Naive B cell (primary cell): ENCODE data around the gene TSNAX. TPM values are rescaled to one million over a fixed set of nuclear protein-coding genes. Genes with fewer than 3 reads are reported as not detected.

Experiments used
- ATAC-seq, 2 donors: fragments of 150-1000 bp; cut with Tn5 transposase; 2 replicates each; pipeline ENCODE4 v1.10.0; 2021; ENCODE audit warnings: low read depth in 2 of 2, mild to moderate bottlenecking in 2 of 2, moderate library complexity in 2 of 2
- DNase-seq: peaks from one replicate; pipeline ENCODE4 v3.0.0; 2022
- H3K27ac Mint-ChIP-seq, 6 donors: one replicate each; pipeline ENCODE4 v1.8.0; 2020 to 2022; ENCODE audit warnings: mild to moderate bottlenecking in 6 of 6, mixed read lengths in 6 of 6, moderate library complexity in 5 of 6, inconsistent platforms in 2 of 6
- H3K27me3 Mint-ChIP-seq, 3 donors: one replicate each; pipeline ENCODE4 v1.8.0; 2021 to 2022; ENCODE audit warnings: mixed read lengths in 3 of 3, mild to moderate bottlenecking in 1 of 3
- H3K36me3 Mint-ChIP-seq, 2 donors: one replicate each; pipeline ENCODE4 v1.8.0; 2020 to 2022; ENCODE audit warnings: mixed read lengths in 2 of 2, inconsistent platforms in 1 of 2, mild to moderate bottlenecking in 1 of 2
- H3K4me1 Mint-ChIP-seq, 3 donors: one replicate each; pipeline ENCODE4 v1.8.0; 2020 to 2022; ENCODE audit warnings: mixed read lengths in 3 of 3, inconsistent platforms in 1 of 3, mild to moderate bottlenecking in 1 of 3, moderate library complexity in 1 of 3
- H3K4me3 Mint-ChIP-seq, 8 donors: one replicate each; pipeline ENCODE4 v1.8.0; 2020 to 2022; ENCODE audit warnings: mild to moderate bottlenecking in 8 of 8, mixed read lengths in 8 of 8, moderate library complexity in 8 of 8, inconsistent platforms in 2 of 8
- H3K9me3 Mint-ChIP-seq, 7 donors: one replicate each; pipeline ENCODE4 v1.8.0; 2020 to 2022; ENCODE audit warnings: mixed read lengths in 7 of 7, mild to moderate bottlenecking in 5 of 7, inconsistent platforms in 2 of 7, moderate library complexity in 1 of 7
- polyA plus RNA-seq, 6 donors: library from polyadenylated mRNA; unstranded; fragments of 300-500 nt; fragmentation: Illumina TruSeq; gene quantifications; one replicate each; pipeline ENCODE4 v1.2.3, GENCODE V29; 2021; ENCODE audit warnings: low read depth in 6 of 6

Gene TSNAX
- polyA plus RNA-seq, 6 donors from 2014 or later: 88.6 to 109 (median 92.6) TPM

GRCh38 chr1:231602673-231602984 lies 74.2 kb downstream of the TSNAX start:
- Mint-ChIP-seq H3K27ac (no peak overlapping the region), H3K9me3 (no peaks in the 10 kb centered on the region), H3K4me1 (peaks cover 10 to 15% (median 13%) of the 10 kb centered on the region in 3 donors), H3K27me3 (peaks cover 0 to 12% (median 0%) of the 10 kb centered on the region in 3 donors), H3K4me3 (peak overlapping the region in 1 of 8 donors; percentile 28), H3K36me3 (no peaks in the 10 kb centered on the region)
- ATAC-seq (no peak), DNase-seq (no peak)

- DNase-seq (peak; percentile 48), ATAC-seq (peak; percentile 86 to 91)
- Mint-ChIP-seq H3K9me3 (no peaks in the 10 kb centered on the region), H3K27ac (peak overlapping the region; percentile 8 to 95 (median 72)), H3K27me3 (peaks cover 0 to 15% (median 0%) of the 10 kb centered on the region in 3 donors), H3K4me1 (peaks cover 13 to 18% (median 16%) of the 10 kb centered on the region in 3 donors), H3K4me3 (peak overlapping the region; percentile 84 to 94 (median 92)), H3K36me3 (no peaks in the 10 kb centered on the region)
These were observed 75.3 kb downstream of the TSNAX start for GRCh38 chr1:231603598-231604275.

- ATAC-seq (no peak), DNase-seq (no peak)
- H3K4me1 Mint-ChIP-seq: peaks cover 13 to 18% (median 16%) of the 10 kb centered on the region in 3 donors
- peak overlapping the region in 1 of 6 donors; percentile 88 for H3K27ac Mint-ChIP-seq
- H3K27me3 Mint-ChIP-seq: peaks cover 0 to 15% (median 0%) of the 10 kb centered on the region in 3 donors
- peak overlapping the region in 6 of 8 donors; percentile 84 to 94 (median 92) for H3K4me3 Mint-ChIP-seq
- no peaks in the 10 kb centered on the region for H3K9me3 Mint-ChIP-seq
- no peaks in the 10 kb centered on the region for H3K36me3 Mint-ChIP-seq
These were observed 75.8 kb downstream of the TSNAX start for GRCh38 chr1:231604276-231604621.

- peaks cover 18 to 23% (median 19%) of the 10 kb centered on the region in 3 donors for H3K4me1 Mint-ChIP-seq
- DNase-seq (no peak), ATAC-seq (no peak)
- no peak overlapping the region for H3K4me3 Mint-ChIP-seq
- H3K9me3 Mint-ChIP-seq: peaks cover 0 to 2% (median 0%) of the 10 kb centered on the region in 7 donors
- peaks cover under 1 to 2% of the 10 kb centered on the region in 2 donors for H3K36me3 Mint-ChIP-seq
- H3K27me3 Mint-ChIP-seq: peaks cover 0 to 10% (median 7%) of the 10 kb centered on the region in 3 donors
- H3K27ac Mint-ChIP-seq: no peak overlapping the region
These were observed 77.0 kb downstream of the TSNAX start for GRCh38 chr1:231605149-231606100.

GRCh38 chr1:231606712-231607111 lies 78.2 kb downstream of the TSNAX start:
- Mint-ChIP-seq H3K9me3 (peaks cover 0 to 4% (median 0%) of the 10 kb centered on the region in 7 donors), H3K4me1 (peaks cover 31 to 36% (median 31%) of the 10 kb centered on the region in 3 donors), H3K27ac (peak overlapping the region in 1 of 6 donors; percentile 28), H3K4me3 (peak overlapping the region in 1 of 8 donors; percentile 11), H3K36me3 (peaks cover 7 to 10% of the 10 kb centered on the region in 2 donors), H3K27me3 (peaks cover 0 to 16% (median 16%) of the 10 kb centered on the region in 3 donors)
- DNase-seq (no peak), ATAC-seq (no peak)

GRCh38 chr1:231610388-231610787 lies 81.9 kb downstream of the TSNAX start:
- Mint-ChIP-seq H3K4me3 (peak overlapping the region in 2 of 8 donors; percentile 35 to 58), H3K4me1 (peaks cover 54 to 62% (median 56%) of the 10 kb centered on the region in 3 donors), H3K9me3 (peaks cover 0 to 16% (median 13%) of the 10 kb centered on the region in 7 donors), H3K36me3 (peaks cover 7 to 10% of the 10 kb centered on the region in 2 donors), H3K27me3 (peaks cover 0 to 16% (median 16%) of the 10 kb centered on the region in 3 donors), H3K27ac (no peak overlapping the region)
- no peak for DNase-seq
- no peak for ATAC-seq

GRCh38 chr1:231611111-231611510 lies 82.6 kb downstream of the TSNAX start:
- peaks cover 0 to 16% (median 16%) of the 10 kb centered on the region in 3 donors for H3K27me3 Mint-ChIP-seq
- peaks cover 57 to 63% (median 59%) of the 10 kb centered on the region in 3 donors for H3K4me1 Mint-ChIP-seq
- H3K4me3 Mint-ChIP-seq: peak overlapping the region in 4 of 8 donors; percentile 51 to 74 (median 54)
- peaks cover 0 to 16% (median 13%) of the 10 kb centered on the region in 7 donors for H3K9me3 Mint-ChIP-seq
- no peak for ATAC-seq
- peaks cover 7 to 10% of the 10 kb centered on the region in 2 donors for H3K36me3 Mint-ChIP-seq
- H3K27ac Mint-ChIP-seq: peak overlapping the region in 2 of 6 donors; percentile 28 to 69
- DNase-seq: no peak

- H3K27me3 Mint-ChIP-seq: peaks cover 0 to 16% (median 16%) of the 10 kb centered on the region in 3 donors
These were observed 83.4 kb downstream of the TSNAX start for GRCh38 chr1:231611851-231612250.

GRCh38 chr1:231612393-231613089 lies 84.1 kb downstream of the TSNAX start:
- Mint-ChIP-seq H3K27me3 (peaks cover 0 to 16% (median 10%) of the 10 kb centered on the region in 3 donors), H3K4me3 (peak overlapping the region; percentile 31 to 85 (median 72)), H3K36me3 (peaks cover 7 to 10% of the 10 kb centered on the region in 2 donors), H3K9me3 (peaks cover 0 to 16% (median 13%) of the 10 kb centered on the region in 7 donors), H3K4me1 (peaks cover 61 to 65% (median 63%) of the 10 kb centered on the region in 3 donors), H3K27ac (peak overlapping the region; percentile 34 to 91 (median 44))
- ATAC-seq (peak; percentile 99), DNase-seq (peak; percentile 88)

More at GRCh38 chr1:231611851-231612250, 83.4 kb downstream of the TSNAX start:
- Mint-ChIP-seq H3K4me3 (peak overlapping the region; percentile 8 to 85 (median 62)), H3K36me3 (peaks cover 7 to 10% of the 10 kb centered on the region in 2 donors), H3K9me3 (peaks cover 0 to 16% (median 13%) of the 10 kb centered on the region in 7 donors), H3K4me1 (peaks cover 64 to 66% (median 65%) of the 10 kb centered on the region in 3 donors), H3K27ac (peak overlapping the region in 3 of 6 donors; percentile 44 to 91 (median 74))
- ATAC-seq: no peak
- no peak for DNase-seq

- Mint-ChIP-seq H3K4me3 (peak overlapping the region; percentile 31 to 85 (median 72)), H3K36me3 (peaks cover 7 to 10% of the 10 kb centered on the region in 2 donors), H3K9me3 (peaks cover 0 to 16% (median 13%) of the 10 kb centered on the region in 7 donors), H3K4me1 (peaks cover 57 to 67% (median 64%) of the 10 kb centered on the region in 3 donors), H3K27ac (peak overlapping the region in 3 of 6 donors; percentile 4 to 84 (median 49)), H3K27me3 (peaks cover 6 to 24% (median 10%) of the 10 kb centered on the region in 3 donors)
- no peak for ATAC-seq
- DNase-seq: no peak
These were observed 85.2 kb downstream of the TSNAX start for GRCh38 chr1:231613419-231614349.
